ENCODE measurements around the gene PSMG3.

The PSMG3 gene

DNA sequence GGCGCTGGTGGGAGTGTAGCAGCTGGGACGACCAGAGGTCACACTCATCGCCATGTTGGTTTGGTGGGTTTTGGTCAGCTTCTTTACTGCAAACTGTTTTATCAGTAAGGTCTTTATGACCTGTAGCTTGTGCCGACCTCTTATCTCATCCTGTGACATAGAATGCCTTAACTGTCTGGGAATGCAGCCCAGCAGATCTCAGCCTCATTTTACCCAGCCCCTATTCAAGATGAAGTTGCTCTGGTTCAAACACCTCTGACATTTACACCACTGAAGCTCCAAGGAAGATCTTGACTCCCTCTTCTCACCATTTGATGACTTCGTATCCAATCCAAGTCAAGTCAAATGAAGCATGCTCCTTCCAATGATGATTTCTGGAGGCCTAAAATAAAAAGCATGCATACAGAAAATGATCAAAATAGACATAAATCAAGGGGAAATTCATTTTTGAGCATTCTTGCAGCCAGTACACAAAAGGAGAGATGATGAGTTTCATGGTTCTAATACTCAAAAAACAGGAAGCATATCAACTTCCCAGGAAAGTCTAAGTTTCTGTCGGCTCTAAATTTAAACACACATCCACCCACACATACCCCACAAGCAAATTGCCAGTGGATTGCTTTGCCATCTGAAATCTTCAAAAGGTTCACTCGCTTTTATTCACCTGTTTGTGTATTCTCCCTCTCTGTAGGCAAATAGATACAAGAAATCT lies 2.4 kb upstream of the PSMG3 start:
- no peaks in the 10 kb centered on the region for H3K4me1 ChIP-seq
- no peak overlapping the region for H3K27ac ChIP-seq
- no peaks in the 10 kb centered on the region for H3K36me3 ChIP-seq (ENCODE audit: control insufficient read depth, insufficient read depth, low read length)
- no peaks in the 10 kb centered on the region for H3K79me2 ChIP-seq
- no peak overlapping the region for H2AFZ ChIP-seq
- TF ChIP-seq, protein P1, sequence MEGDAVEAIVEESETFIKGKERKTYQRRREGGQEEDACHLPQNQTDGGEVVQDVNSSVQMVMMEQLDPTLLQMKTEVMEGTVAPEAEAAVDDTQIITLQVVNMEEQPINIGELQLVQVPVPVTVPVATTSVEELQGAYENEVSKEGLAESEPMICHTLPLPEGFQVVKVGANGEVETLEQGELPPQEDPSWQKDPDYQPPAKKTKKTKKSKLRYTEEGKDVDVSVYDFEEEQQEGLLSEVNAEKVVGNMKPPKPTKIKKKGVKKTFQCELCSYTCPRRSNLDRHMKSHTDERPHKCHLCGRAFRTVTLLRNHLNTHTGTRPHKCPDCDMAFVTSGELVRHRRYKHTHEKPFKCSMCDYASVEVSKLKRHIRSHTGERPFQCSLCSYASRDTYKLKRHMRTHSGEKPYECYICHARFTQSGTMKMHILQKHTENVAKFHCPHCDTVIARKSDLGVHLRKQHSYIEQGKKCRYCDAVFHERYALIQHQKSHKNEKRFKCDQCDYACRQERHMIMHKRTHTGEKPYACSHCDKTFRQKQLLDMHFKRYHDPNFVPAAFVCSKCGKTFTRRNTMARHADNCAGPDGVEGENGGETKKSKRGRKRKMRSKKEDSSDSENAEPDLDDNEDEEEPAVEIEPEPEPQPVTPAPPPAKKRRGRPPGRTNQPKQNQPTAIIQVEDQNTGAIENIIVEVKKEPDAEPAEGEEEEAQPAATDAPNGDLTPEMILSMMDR (IDR thresholded peaks at IDR 0.05): no peak
- no peak overlapping the region for H3K4me2 ChIP-seq (ENCODE audit: low read length)
- no peak overlapping the region for H3K9ac ChIP-seq
- no peaks in the 10 kb centered on the region for H3K9me3 ChIP-seq (ENCODE audit: control insufficient read depth, low read length)
- H3K27me3 ChIP-seq (ENCODE audit: control insufficient read depth, insufficient read depth, low read length): no peaks in the 10 kb centered on the region
- no peak overlapping the region for H3K4me3 ChIP-seq (ENCODE audit: low read depth, low read length)

DNA sequence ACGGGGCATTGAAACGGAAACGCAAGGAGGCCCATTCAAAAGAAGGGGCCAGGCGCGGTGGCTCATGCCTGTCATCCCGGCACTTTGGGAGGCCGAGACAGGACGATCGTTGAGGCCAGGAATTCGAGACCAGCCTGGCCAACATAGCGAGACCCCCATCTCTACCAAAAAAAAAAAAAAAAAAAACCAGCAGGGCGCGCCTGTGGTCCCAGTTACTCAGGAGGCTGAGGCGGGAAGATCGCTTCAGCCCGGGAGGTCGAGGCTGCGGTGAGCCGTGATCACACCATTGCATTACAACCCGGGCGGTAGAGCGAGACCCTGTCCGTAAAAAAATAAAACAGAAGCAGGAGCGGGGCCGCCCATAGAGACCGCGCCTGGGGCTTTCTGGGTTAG lies 396 bp downstream of the PSMG3 start:
- no peaks in the 10 kb centered on the region for H3K79me2 ChIP-seq
- no peak overlapping the region for H3K9ac ChIP-seq
- H3K9me3 ChIP-seq (ENCODE audit: control insufficient read depth, low read length): no peaks in the 10 kb centered on the region
- TF ChIP-seq, protein P1 (IDR thresholded peaks at IDR 0.05): no peak
- H3K4me2 ChIP-seq (ENCODE audit: low read length): peak overlapping the region; percentile 54
- peak overlapping the region; percentile 94 for H2AFZ ChIP-seq
- H3K27ac ChIP-seq: no peak overlapping the region
- no peaks in the 10 kb centered on the region for H3K36me3 ChIP-seq (ENCODE audit: control insufficient read depth, insufficient read depth, low read length)
- H3K4me3 ChIP-seq (ENCODE audit: low read depth, low read length): peak overlapping the region; percentile 93
- no peaks in the 10 kb centered on the region for H3K4me1 ChIP-seq
- no peaks in the 10 kb centered on the region for H3K27me3 ChIP-seq (ENCODE audit: control insufficient read depth, insufficient read depth, low read length)

DNA sequence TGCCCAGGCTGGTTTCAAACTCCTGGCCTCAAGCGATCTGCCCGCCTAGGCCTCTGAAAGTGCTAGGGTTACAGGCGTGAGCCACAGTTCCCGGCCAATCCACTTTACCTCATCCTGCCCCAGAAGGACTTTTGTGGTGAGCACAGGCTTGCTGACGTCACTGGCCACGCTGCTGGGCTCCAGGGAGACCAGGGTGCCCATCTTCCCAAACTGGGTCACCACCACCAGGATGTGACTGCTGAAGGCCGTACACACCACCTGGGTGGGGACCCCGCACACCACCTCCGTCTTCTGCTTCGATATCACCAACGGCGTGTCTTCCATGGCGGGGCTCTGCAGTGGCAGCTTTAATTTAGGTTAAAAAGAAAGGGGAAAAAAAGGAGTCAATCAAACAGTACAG lies 816 bp downstream of the PSMG3 start:
- H3K27ac ChIP-seq: no peak overlapping the region
- TF ChIP-seq, protein P1 (IDR thresholded peaks at IDR 0.05): no peak

DNA sequence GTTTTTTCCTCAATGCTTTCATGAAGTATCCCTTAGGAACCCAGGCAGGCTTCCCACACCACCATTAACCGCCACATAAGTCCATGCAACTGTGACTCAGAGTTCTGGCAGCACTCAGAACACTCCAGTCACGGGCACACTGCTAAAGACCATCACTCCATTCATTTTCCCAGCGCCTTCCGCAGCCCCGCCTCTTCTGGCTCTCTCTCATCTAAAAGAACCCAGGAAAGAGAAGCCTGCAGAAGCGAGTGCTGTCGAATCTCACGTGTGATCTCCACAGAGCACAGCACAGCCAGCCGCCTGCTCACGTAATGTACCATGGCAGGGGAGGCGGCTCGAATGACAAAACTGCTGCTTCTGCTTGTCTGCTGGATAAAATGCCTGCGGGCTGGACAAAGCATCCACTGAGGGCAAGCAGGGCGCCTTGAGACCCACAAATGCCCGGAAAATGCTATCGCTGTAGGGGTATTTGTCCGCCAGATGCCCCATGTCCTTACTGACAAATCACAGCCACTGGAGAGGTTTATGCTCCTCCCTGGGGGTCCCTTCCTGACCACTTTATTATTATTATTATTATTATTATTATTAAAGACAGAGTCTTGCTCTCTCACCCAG lies 1.8 kb downstream of the PSMG3 start:
- no peak overlapping the region for H3K27ac ChIP-seq
- H2AFZ ChIP-seq: no peak overlapping the region
- H3K4me3 ChIP-seq (ENCODE audit: low read depth, low read length): no peak overlapping the region

More for the DNA sequence above, 816 bp downstream of the PSMG3 start:
- Histone ChIP-seq H3K9me3 (ENCODE audit: control insufficient read depth, low read length) (no peaks in the 10 kb centered on the region), H3K4me3 (ENCODE audit: low read depth, low read length) (peak overlapping the region; percentile 93), H2AFZ (no peak overlapping the region), H3K4me2 (ENCODE audit: low read length) (peak overlapping the region; percentile 54), H3K4me1 (no peaks in the 10 kb centered on the region), H3K79me2 (no peaks in the 10 kb centered on the region), H3K9ac (no peak overlapping the region), H3K36me3 (ENCODE audit: control insufficient read depth, insufficient read depth, low read length) (no peaks in the 10 kb centered on the region), H3K27me3 (ENCODE audit: control insufficient read depth, insufficient read depth, low read length) (no peaks in the 10 kb centered on the region)

More for the DNA sequence above, 1.8 kb downstream of the PSMG3 start:
- TF ChIP-seq, protein P1 (IDR thresholded peaks at IDR 0.05): no peak
- no peak overlapping the region for H3K4me2 ChIP-seq (ENCODE audit: low read length)
- H3K9ac ChIP-seq: no peak overlapping the region
- H3K27me3 ChIP-seq (ENCODE audit: control insufficient read depth, insufficient read depth, low read length): no peaks in the 10 kb centered on the region
- no peaks in the 10 kb centered on the region for H3K79me2 ChIP-seq
- no peaks in the 10 kb centered on the region for H3K4me1 ChIP-seq
- no peaks in the 10 kb centered on the region for H3K9me3 ChIP-seq (ENCODE audit: control insufficient read depth, low read length)
- H3K36me3 ChIP-seq (ENCODE audit: control insufficient read depth, insufficient read depth, low read length): no peaks in the 10 kb centered on the region
